ENCODE measurements around the gene SAMD13.

Gene SAMD13

DNA sequence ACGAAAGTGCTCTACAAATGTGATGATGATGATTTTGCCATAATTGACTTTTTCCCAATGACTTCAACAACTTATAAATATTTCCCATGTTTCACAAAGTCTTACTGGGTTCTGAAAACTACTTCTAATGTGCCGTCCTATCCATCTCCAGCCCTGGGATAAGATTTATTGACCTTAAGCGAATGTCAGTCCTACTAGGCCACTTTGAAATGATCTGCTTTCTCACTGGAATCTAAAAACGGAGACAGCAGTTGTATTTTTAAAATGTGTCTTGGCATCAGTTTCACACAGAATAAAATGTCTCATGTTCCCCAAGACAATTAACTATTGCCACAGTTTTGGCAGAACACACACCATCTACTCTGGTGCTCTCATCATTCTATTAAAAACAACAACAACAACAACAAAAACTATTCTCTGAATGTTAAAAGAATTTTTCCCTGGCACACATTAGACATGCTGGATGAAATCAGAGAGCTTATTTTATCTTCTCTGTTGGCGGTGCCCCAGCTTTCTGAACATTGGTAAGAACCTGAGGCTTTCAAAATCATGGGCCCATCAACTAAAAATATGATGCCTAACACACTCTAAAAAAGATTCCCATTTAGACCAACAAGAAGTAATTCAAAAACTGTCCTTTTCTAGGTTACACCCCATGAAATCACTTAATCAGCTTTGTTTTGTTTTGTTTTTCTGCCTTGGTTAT is 73.6 kb downstream of the SAMD13 start:
- DNase-seq: no peak

DNA sequence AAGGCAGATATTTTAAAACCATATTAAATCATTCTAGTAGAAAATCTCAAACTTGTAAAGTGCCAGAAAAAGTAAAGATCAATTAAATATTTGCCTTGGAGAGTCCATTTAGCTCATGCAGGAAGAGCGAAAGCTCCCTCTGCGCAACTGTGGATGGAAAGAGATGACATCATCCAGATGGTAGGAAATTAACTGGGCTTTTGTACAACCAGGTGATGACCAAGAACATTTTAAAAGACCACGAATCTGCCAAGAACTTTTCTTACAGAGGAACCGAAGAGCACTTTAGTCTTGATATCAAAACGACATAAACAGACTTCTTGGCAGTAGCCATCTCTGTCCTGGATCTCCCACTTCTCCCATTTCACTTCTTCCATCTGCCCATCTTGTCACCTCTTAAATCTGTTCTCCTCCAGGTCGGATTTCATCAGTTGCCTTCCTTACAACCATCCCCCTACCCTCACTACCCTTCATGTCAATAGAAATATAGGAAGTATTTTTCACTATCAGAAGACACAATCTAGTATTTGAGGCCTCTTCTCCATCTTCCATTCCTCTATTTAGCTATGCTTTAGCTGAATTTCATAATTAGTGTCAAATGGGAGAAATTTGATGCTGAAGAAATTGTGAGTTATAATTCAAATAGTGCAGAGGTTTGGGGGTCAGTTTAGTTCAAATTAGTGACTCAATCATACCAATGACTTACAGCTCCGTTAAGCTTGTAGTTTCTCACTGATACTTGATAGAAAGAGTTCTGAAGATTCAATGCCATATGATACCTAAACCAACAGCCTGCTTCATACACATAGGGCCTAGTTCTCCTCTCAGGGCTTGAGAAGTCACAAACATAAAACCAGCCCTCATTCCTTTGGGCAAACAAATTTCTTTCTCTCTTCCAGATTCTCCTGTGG is 74.7 kb downstream of the SAMD13 start:
- peak; percentile 28 for DNase-seq

DNA sequence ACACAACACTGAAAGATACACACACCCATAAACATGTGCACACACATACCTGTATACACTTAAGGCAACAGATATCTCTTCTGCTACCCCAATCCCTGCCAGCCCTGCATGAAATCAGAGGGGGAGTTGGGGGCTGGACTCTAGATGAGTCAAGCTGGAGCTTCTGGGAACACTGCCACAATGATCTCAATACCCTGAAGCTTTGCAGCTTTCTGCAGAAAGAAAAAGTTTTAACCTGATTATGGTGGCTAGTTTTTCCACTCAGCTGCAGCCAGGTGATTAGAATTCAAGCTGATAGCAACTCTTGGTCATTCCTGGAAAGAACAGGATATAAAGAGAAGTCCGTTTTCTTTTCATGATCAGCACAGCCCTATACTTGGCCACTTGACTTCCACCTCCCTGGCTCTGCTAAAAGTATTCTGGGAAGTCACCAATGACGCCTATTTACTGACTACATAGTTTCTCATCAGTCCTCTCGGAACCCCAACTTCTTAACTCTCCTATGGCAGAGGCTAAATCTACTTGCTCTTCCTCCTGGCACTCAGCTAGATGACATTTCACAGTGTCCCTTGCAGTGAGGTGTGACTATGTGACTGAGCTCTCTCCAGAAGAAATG is 76.1 kb downstream of the SAMD13 start:
- peak; percentile 81 for DNase-seq

DNA sequence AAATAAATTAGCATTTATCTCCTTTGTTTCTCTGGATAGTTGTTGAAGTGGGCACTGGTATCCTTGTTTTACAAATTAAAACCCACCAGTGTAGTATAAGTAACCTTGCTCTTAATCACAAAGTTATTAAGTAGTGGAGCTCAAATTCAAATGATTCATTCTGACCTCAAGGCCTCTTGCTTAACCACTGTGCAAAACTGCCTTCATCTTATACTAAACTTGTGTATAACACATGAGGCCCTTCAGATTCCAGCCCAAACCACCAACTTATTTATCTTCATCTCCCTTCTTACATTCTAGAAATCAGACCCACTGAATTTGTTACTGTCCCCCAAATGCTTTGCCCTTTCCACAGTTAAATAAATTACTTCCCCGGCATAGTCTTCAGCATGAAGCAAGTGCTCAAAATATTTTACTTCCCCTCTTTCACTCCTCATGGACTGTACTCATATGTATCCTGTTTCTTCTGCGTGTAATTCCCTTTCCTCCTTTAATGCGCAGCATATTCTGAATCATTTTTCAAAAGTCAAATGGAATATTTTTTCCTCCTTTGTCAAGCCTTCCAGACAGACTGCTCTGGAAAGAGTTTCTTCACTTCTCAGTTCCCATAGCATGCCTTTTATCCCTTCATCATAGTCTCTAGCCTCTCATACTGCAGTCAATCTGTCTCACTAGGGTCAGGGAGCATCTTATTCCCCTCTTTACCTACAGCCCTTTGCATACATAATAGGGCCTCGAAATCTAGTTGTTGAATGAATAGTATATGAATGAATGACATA is 77.8 kb downstream of the SAMD13 start:
- DNase-seq: peak; percentile 84

DNA sequence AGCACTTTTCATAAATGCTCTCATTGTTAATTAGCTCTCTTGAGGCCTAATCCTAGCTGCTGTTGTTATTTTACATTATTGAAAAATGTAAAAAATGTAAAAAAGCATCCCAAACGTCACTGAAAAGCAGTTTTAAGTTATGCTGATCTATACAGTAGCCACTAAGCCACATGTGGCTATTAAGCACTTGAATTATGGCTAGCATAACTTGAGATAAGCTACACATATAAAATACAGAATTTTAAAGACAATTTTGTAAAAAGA is 78.3 kb downstream of the SAMD13 start:
- peak; percentile 32 for DNase-seq

DNA sequence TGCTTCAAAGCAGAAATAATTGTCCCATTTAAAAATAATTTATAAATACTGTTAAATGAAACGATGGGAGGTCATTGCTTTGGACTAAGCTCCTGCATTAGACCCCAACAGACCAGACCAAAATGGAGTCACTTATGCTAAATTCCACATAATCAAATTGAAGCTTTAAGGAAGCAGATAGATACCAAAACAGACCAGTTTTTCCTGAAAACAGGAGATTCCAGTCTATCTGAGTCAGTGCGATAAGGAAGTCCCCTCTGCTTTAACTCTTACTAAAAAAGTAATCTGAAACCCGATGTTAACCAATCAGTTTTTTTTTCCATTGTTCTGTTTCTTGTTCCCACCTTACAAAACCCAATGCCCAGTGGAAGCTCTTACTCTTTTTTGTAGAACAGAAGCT is 80.6 kb downstream of the SAMD13 start:
- DNase-seq: no peak

DNA sequence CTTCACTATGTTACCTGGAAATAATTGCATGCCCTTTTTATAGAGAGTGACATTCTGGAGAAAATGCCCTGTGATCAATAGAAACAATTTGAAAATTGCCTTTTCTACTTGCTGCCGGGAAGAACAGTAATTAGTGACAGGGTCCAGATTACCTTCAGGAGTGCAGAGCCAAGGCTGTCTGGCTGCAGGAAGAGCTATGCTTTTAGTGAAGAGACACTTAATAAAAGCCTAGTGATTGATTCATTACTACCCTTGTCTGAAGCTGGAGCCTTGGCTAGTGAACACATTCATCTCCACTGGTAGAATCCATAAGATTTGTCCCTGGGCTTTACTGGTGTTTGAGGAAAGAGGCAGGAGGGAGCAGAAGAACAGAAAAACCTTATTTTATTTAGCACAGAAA is 83.8 kb downstream of the SAMD13 start:
- no peak for DNase-seq

DNA sequence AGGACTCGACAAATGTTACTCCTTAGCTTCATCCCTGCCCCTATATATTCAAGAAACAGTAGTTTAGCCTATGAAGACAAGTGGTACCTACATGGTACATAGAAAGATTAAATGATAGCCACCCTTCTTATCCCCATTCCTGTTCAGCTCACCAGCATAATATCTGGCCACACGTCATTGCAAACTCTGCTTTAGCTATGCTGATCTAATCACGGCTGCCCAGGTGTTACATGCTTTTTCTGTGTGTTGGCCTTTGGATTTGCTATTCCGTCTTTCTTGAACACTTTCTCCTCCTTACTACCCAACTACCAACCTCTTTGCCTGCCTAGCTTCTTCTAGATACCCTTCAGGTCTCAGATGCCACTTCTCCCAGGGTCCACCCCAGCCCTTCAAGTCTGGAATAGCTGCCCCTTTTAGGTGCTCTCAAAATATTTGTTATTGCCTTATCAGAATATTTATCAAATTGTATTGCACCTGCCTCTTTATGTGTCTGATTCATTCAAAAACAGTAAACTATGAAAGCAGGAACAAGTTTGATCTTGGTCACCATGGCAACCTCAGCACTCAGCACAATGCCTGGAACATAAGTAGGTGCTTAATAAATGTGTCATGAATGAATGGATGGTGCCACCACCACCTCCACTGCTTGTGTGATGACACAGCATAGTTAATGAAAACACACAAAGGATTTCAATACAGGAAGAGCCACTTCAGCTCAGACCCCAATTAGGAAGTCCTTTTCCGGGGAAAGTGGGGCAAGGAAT is 85.4 kb downstream of the SAMD13 start:
- DNase-seq: no peak

DNA sequence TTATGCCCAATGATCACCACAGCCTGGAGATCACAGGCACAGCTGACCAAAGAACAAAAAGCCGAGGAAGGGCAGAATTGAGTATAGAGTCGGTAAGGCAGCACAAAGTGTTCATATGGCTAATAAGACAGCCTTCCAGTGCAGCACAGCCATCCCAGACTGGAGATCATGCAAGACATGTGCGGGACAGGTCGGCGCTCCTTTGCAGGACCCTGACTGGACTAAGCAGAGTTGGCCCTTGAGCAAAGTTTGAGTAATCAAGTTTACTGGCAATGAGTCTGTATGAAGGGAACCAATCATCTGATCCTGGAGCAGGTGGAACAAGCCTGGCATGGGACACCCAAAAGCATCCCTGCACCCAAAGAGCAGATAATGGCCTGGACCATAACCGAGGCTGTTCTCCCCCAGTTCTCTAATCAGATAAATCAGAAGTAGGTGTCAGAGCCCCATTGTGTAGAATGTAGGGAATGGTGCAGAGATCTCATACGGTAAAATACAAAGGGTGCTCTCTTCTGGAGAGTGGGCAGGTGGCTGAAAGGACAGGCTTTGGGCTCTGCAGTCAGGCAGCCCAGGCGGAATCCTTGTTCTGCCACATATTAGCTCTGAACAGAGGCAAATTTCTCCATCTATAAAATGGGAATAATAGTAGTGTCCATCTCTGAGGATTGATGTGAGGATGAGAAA is 86.1 kb downstream of the SAMD13 start:
- no peak for DNase-seq

DNA sequence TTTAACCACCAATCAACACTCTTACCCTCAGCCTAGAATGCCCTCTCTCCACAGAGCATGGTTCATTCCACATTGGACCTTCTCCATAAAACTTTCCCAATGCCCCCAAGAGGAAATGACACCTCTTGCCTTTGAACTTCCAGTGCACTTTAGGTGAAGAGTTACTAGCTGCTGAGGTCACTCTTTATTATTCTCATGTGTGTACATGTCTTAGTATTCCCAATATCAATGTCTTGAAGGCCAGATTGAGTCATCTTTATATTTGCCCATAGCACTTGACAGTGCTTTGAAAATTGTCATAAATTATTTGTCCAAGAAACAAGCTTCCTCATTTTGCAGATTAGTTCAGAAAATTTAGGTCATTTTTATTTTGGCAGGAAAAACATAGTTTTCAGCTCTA is 88.7 kb downstream of the SAMD13 start:
- no peak for DNase-seq

DNA sequence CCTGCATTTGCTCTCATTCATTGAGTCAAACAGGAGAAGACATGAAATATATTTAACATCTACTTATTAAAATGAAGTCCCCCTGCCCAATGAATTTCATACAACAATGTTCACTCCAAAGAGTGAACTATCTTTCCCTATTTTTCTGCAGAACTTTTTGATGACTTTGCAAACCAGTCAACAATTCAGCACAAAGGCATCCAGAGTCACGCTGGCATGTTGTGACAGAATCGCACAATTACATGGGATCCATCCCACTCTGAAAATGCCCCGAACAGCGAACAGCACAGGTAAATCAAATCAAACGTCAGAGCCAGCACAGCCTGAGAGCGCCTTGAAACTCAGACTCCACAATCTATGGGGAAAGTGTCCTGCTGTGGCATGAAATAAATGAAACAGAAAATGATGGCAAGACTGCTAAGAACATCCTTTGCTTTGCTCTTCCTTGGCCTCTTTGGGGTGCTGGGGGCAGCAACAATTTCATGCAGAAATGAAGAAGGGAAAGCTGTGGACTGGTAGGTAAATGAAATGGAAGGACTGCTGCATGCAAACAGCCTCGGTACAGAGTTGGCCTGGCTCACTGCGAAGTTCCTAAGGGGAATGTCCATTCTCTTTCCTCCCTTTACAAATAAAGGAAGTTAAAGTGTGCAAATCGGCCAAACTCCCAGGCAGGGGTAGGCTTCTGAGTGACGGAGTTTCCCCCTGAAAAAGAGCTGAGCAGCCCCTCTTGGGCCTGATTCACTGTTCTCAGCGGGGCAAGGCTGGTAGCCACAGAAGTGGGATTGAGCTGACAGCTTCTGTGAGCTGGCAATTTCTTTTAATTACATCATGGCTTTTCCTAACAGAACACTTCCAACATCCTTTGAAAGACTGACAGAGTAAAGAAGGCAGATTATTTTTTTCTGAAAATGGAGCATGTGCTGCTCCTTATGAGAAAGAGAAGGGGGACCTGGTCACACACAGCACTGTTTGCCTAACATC is 97.0 kb downstream of the SAMD13 start, which contains the start of gene DNASE2B:
TSS of gene DNASE2B (plus strand) at position 310 of the 981 bp plus-strand sequence. CDS start at position 391, 81 bp downstream.
- DNase-seq: no peak

Measured in fibroblast of skin of abdomen (primary cell).